NAMALWA (cell line): ENCODE data around the gene FILIP1L.

Source experiments
- DNase-seq: peaks from one replicate; pipeline ENCODE4 v3.0.0-alpha.2; 2015; ENCODE audit warnings: low spot score

FILIP1L gene

DNA sequence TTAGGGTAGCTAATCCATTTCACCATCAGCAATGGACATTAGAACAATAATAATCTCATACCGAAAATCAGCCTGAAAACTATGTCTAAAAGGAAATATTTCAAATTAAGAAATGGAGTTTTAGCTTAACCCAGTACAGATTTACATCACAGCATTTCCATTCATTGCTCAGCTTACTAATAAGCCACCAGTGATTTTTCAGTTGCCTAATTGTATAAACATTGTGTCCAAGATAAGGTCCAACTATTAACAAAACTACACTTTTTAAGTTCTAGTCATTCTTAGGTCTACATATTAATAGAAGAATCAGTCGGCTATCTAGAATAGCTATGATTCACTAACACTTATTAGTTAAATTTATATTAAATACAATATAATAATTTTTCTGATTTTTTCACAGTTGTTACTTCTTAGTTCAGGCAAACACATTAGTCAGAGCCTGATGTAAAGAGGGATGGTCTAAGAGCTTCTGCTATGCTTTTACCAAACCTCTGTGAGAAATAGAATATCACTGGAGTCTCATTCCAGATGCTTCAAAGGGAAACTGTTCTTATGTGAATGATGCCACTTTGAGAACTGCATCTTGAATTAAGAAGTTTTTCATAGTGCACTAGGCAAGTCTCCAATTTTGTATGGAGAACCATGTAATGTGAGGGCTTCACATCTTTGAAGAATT is 222.6 kb downstream of the FILIP1L start:
- no peak for DNase-seq

DNA sequence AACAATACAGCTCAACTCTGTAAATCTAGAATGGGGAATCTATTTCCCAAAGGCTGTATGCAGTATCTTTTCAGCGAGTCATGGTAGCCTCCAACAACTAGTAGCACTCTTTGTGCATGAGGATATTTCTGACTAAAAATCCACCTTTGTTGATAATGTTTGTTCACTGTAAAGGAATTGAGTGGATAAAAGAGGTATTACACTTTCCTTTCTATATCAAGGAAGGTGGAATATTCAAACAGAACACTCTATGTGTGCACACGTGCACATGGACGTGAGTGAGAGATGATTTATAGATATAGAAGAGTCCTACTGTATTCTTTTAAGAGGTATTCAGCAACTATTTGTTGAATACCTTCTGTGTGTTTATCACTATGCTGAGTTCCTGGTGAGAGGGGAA is 228.4 kb downstream of the FILIP1L start:
- no peak for DNase-seq

DNA sequence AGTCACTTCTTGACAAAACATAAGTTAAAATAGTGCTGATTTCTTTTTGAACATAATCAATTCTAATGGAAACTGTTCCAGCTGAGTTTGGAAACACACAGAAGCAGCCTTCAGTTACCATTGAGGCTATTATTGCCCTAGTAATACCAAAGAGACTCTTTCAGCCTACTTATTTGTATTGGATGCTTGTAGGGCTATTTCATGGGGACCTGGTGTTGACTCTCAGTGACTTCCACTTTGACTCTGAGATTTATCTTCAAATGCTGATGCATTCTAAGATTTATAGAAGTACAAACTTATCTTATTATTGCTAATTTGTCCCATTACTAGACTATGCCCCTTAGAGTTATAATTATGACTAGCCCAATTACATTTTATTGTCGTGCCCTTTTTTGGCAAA is 229.2 kb downstream of the FILIP1L start:
- DNase-seq, result no peak

DNA sequence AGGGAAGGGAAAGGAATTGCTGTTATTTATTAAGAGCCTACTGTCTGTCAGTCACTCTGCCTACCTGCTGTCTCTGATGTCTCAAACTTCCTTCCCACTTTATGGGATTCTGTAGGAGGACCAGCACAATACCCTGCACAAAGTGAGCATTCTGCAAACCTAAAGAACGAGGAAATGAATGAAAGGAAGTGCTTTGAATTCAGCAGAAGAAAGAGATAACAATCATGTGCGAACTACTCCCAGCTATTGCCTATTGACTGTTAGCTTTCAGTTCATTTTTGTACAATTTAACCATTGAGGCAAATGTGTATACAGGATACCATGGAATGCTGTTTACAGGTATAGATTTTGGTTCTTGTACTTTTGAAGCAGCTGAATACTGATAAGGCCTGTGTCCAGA is 229.8 kb downstream of the FILIP1L start:
- no peak for DNase-seq

DNA sequence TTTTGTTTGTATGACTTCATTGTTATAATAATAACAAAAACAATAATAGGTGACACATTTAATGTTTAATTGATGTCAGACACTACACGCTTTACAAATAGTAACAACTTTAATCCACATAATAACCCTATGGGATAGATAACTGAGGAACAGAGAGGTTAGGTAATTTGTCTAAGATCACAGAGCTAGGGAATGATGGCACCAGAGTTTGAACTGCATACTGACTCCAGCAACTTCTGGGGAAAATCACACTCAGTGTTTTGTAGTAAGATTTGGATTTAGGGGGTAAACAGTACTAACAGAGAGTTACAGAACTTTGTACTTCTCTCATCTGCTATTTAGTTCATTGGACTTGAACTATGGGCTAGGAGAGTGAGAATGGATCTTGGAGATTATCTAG is 230.6 kb downstream of the FILIP1L start:
- no peak for DNase-seq

DNA sequence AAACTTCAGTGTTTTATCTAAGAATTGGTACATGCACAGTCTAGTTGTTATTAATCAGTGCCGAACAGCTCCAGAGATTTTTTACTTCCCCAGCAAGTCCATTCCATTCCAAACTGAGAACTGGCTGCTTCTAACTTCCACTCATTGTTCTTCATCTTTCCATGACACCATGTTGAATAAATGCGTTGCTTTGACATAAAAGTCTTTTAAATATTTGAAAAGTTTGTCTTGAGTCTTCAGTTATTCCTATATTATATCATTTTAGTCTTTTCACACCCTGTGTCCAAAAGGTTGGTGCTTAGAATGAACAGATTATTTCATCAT is 231.2 kb downstream of the FILIP1L start:
- DNase-seq, result no peak

DNA sequence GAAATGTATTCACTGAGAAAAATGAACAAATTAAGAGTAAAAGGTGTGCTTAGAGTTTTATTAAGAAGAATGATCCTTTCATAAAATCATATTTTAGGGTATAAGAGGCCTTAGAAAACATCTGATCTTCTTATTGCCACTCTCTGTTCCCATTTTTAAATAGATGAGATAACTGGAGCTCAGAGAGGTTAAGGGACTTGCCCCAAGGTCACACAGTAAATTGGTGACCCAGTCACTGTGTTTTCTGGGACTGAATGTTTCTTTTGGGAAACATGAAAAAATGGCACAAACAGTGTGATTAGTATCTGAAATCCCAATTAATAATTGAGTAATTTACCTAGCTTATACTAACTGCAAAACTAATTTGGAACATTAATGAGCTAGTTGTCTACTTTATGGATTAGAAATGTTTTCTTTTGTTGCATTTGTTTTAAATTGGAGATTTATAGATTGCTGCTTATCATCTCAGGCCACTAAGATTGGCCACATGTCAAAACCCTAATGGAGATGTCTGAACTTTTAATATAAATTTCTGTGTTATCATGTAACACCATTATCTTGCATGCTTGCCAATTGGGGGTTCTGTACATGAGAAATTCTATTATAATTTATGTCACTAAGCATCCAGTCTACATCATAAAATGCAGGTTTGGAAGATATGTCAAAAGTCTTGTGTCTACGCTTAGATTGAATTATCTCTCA is 231.7 kb downstream of the FILIP1L start:
- DNase-seq, result no peak

DNA sequence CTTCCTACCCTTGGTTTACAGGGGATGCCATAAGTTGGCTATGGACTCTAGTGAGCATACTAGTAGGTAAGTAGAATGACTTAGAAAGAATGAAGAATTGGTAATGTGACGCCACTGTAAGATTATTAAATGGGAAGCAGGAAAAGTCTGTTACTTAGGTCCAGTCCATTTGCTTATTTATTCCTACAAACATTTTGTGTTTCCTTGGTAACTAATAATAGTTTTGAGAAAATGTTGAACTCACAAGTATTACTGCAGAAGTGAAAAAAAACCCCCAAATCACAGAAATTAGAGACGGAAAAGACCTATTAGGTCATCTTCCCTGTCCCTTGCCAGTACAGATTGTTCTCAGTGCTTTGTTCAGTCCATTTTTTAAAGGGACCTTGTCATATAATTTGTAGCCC is 233.2 kb downstream of the FILIP1L start:
- no peak for DNase-seq

DNA sequence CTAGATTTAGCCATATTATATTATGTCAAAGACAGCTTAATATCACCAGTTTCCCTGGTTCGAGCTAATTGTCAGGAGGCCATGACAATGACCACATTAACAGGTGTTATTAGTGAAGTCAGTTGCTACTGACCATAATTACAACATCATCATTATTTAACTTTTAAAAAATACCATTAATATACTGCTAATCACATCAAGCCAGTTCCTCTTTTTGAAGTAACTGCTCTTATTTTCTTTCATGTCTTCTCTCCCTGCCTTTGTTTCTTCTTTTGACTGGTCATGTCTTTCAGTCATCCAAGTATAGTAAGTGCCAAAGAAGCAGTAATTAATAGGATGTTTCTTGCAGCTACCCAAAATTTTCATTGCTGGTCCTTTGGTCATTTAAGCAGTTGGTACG is 235.0 kb downstream of the FILIP1L start:
- no peak for DNase-seq

DNA sequence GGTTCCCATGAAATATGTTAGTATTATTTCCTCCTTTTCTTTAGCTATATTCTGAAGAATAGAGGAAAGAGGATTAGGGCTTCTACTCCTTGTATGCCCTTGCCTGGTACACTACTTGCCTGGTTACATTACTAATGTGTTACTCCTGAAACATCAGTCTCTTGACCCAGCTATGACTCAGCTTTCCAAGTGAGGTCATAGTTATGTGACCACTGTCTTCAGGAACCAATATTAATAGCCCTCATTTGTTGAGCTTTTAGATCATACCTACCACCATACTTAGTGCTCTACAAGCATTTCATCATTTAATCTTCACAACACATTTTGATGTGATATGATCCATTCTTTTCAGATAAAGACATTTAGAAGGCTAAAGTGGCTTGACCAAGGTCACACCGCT is 236.3 kb downstream of the FILIP1L start:
- DNase-seq, result no peak

DNA sequence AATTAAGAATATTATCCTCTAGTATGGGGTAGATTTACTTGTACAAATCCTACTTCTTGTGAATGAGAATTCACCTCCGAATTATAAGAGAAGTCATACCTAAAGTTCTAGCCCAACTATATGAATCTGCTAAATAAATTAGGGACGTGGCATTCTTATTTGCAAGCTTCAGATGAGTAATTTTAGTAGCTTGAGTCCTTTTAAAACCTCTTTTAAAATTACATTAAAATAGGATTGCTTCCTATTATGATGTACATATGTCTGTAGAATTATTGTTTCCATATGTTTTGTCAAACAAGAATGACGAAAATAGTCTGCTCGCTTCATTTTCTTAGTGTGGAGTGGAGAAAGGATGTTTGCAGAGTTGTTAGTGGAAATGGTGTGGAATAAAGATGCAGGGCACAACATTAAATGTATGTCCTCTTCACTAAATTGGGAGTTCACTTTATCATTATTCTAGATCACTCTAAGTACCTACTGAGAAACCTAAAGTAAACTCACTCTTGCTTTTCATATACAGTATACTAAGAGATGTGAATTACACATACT is 237.2 kb downstream of the FILIP1L start:
- no peak for DNase-seq

DNA sequence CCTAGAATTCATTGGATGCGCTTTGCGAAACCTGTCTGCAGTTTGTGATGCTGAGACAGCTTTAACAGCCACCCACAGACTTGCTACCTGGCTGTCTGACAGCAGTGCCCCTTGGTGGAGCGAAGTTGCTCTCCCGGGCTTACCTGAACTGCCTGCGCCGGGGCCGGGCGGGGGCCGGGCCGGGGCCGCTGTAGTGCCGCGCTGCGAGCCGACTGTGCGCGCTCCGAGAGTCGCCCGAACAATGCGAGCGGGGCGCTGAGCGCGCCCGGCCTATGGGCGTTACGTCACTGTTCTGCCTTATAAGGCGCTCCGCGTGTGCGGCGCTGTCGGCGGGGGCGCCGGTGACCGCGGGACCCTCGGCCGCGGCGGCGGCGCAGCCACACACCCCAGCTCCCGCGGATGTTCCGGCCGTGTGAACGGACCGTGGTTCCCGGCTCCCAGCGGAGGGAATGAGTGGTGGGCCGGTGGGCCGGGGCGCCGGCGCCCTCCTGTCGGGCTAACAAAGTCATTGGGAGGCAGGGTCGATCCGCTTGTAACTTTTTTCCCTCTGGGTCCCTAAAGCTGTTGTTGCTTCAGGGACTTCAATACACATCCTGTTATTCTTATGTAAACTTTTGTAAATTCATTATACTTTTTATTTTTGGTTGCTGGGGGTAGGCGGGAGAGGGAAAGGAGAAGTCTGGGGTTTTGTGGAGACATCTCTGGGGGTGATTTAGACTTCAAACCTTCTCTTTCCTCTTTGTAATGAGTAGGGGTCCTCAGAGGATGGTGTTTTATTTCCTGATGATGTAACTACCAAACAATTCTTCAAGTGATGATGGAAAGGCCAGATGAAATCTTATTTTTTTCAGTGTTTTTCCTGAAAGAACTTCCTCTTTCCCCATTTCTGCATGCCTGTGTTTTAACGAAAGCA is 238.1 kb downstream of the FILIP1L start:
- peak; percentile 71 for DNase-seq

DNA sequence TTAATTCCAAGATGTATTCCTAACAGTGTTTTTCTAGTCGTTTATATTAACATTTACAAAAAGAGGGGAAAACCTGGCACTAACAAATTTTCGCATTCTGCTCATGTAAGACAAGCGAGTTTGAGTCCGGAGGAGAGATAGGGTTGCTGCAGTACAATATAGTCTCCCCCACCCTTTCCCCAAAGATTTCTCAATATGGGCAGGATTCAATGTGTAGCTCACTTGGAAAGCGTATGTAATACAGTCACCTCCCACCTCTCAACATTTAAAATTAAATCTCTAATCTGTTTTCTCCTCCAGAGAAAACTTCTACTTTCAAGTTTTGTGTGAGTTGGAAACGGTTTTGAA is 238.7 kb downstream of the FILIP1L start:
- DNase-seq, result peak; percentile 43

DNA sequence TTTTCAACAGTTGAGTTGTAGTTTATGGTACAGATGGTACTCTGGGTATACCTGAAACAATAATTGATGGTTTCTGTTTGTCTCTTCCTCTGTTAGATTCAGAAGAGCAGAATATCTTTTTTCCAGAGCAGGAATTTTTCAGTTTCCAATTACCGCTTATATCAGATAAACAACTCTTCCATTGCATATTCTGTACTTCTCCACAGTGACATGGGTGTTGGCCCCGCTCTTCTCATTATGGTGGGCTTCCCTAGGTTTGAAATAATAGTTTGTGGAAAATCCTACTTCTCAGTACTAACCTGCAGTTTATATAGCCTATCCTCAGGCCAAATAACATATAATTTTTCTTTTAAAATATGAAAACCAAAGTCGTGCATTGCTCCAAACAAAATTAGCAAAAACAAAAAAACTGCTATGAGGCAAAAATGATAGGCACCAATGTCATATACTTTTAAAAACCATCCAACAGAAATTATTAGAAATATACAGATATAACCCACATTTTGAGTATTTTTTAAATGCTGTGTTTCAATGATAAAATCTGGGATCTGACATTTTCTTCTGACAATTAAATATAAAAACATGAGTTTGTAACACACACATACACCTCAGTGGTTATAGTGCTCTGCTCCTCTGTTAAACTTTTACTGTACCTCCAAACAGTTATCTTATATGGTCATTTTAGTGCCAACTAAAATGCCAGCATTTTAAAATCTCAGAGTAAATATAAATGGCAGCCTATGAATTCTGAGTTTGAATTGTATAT is 239.9 kb downstream of the FILIP1L start:
- DNase-seq, result no peak

DNA sequence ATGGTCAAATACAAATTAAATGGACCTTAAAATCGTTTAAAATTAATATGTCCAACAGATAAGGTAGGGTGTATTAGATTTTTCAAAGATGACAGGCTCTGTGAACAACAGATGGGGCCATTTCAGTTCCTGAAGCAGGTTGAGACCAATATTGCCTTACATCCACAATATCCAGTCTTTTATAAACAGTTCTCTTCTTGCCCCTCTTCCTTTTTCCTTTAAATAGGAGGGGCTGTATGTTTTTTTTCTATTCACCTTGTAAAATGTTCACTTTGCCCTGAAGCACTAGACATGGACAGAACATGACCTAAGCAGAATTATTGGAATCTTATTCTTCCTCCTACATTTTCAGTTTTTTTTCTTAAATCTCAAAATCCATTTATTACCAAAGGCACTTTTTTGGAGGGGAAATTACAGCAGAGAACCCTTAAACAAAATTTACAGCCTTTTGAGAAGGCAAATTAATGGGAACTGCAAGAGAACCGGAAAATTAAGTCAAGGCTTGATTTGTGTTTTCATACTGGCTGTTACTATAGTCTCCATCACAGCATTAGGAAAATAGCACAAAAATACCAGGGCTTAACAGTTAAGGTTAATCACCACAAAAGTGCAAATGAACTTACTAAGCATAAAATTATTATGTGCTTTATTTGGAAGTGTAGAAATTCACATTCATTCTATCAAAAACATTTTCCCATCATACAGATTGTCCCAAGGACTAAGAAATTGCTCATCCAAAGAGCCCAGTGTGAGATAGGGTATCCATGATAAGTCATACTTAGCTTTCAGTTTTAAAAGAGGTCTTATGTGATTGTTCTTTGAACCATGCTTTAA is 240.8 kb downstream of the FILIP1L start:
- DNase-seq, result no peak

DNA sequence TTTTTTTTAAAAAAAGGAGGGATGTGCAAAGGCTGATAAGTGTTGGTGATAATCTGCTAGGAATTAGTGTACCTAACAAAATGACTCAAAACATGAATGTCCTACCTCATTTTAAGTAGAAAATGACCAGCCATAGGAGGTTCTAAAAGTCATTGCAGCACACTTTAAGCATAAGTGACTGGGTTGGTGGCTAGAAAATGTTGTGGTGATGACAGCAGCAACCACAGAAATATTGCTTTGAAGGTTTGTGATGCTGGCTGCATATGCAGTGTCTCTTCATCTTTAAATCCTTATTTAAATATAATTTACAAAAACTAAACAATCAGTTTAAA is 241.4 kb downstream of the FILIP1L start:
- DNase-seq, result no peak

DNA sequence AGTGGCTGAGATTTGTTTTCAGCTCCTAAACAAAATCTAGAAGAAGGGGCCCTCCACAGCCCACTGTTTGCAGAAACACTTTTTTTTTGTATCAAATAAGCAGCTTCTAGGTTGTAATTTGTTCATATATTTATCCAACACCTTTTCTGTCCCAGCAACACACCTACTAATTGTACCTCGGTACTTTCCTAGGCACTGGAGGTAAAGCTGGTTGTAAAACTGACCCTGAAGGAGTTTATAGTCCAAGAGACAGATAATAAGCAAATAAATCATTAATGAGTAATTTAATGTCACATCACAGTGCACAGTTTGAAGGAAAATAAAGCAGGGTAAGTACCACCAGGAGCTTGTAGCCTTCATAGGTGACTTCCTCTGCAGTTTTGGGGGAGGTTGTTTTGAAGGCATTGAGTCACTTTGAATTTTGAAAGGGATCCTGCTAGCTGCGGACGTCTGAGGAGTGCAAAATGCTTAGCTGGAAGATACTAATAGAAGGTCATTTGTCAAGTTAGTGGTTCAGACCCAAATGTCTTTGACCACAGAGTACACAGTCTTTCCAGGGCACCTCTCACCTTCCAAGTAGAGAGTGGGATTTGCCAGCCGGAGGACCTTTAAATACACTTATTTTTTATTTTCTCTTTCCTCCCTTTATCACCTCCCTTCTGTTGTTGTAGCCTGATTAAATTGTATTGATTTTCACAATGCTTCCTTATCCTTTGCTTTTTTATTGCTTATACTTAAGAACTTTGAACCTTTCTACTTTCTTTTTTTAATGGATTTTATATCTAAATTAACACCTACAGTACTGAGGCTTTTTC is 242.9 kb downstream of the FILIP1L start:
- no peak for DNase-seq

DNA sequence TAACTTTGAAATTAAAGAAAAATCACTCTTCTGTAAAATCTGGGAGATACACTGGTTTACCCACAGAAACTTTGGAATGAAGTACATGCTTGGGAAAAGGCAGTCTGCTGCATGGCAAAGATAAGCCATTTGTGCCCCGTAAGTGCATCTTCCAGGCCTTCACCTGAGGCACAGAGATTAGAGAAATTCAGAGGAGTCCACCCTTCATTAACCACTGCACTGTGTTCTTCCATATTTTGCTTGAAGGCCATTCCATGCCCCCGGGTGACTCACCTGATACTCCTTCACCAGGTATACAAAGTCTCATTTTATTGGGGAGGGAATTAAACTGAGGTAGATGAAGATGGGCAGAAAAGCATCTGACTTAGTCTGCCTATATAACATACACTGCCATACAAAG is 243.6 kb downstream of the FILIP1L start:
- DNase-seq, result no peak

DNA sequence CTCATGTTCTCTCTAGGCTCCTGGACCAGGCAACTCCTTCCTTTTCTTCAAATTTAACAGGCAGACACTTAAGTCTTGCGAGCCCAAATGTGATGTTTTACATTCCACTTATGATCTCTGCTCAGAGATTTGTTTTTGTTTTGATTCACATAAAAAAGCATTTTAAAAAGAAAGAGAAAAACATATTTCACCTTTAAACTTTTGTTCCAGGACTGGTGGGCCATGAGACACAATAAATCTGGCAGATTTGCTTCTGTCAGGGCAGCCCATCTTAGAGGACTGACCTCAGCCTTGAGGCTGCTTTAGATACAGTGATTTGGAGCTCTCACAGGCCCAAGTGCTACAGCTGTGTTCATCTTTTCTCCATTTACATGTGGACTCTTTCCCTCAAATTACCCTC is 244.7 kb downstream of the FILIP1L start:
- no peak for DNase-seq

DNA sequence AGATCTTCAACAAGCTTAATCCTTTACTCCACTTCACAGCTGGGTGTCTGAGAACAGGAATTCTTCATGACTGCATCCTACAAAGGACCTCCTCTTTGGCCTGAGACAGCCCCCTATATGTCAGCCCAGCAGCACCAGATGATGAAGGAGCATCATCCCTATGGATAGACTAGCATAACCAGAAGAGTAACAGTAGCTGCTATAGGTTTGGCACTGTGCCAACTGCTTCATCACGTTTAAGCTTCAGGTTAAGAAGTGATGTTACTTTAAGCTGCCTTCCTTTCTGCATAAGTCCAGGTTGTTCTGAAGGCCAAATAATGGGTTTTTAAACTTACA is 246.0 kb downstream of the FILIP1L start:
- peak; percentile 16 for DNase-seq
